DOHH2 (cell line): Measurements from ENCODE around the gene SYNE1.
"Not testable (repeated sequence)": the region's sequence is repeated elsewhere in the genome, so short reads cannot be mapped to it uniquely, and the experiment has no call there.

Experiments used
- H3F3A ChIP-seq: fragments of 200-600 bp; sonication (generic), shearing (Covaris generic); 2 replicates; pipeline ENCODE4 v1.6.0; 2016; ENCODE audit warnings: antibody characterized with exemption, mild to moderate bottlenecking; ENCODE audit not compliant: control insufficient read depth, insufficient read depth
- H3K27ac ChIP-seq: fragments of 200-600 bp; sonication (generic); 2 replicates; pipeline ENCODE4 v1.5.1; 2014; ENCODE audit warnings: low read depth, mild to moderate bottlenecking, low read length, moderate library complexity
- H3K27me3 ChIP-seq: fragments of 200-600 bp; sonication (generic); 2 replicates; pipeline ENCODE4 v1.6.1; 2014; ENCODE audit warnings: mild to moderate bottlenecking, low read length, mixed read lengths; ENCODE audit not compliant: control insufficient read depth
- H3K36me3 ChIP-seq: fragments of 200-600 bp; sonication (generic); 2 replicates; pipeline ENCODE4 v1.6.1; 2014; ENCODE audit warnings: mild to moderate bottlenecking, low read length, moderate library complexity, mixed read lengths; ENCODE audit not compliant: control insufficient read depth
- H3K4me1 ChIP-seq: fragments of 200-600 bp; sonication (generic); 2 replicates; pipeline ENCODE4 v1.6.1; 2014; ENCODE audit warnings: mild to moderate bottlenecking, low read length, mixed read lengths; ENCODE audit not compliant: control insufficient read depth
- H3K4me2 ChIP-seq: fragments of 200-600 bp; sonication (generic); 2 replicates; pipeline ENCODE4 v1.6.0; 2014; ENCODE audit warnings: mild to moderate bottlenecking, low read length, moderate library complexity
- H3K4me3 ChIP-seq: fragments of 200-600 bp; sonication (generic); 2 replicates; pipeline ENCODE4 v1.5.1; 2014; ENCODE audit warnings: mild to moderate bottlenecking, low read length, mixed read lengths
- H3K79me2 ChIP-seq: fragments of 200-600 bp; sonication (generic); 2 replicates; pipeline ENCODE4 v1.6.1; 2014; ENCODE audit warnings: mild to moderate bottlenecking, low read length, mixed read lengths; ENCODE audit not compliant: control insufficient read depth
- H3K9me2 ChIP-seq: fragments of 200-600 bp; sonication (generic); replicated peaks from 2 replicates; pipeline ENCODE4 v1.6.1; 2014; ENCODE audit warnings: mild to moderate bottlenecking, low read length, mixed read lengths; ENCODE audit not compliant: control insufficient read depth
- H3K9me3 ChIP-seq: fragments of 200-600 bp; sonication (generic); 2 replicates; pipeline ENCODE4 v1.6.1; 2014; ENCODE audit warnings: antibody characterized with exemption, low read length, mixed read lengths; ENCODE audit not compliant: control insufficient read depth, insufficient read depth
- H4K20me1 ChIP-seq: fragments of 200-600 bp; sonication (generic); 2 replicates; pipeline ENCODE4 v1.6.0; 2014; ENCODE audit warnings: low read depth, mild to moderate bottlenecking, antibody characterized with exemption, low read length, moderate library complexity; ENCODE audit not compliant: control insufficient read depth, insufficient read depth
- CTCF ChIP-seq: fragments of 200-600 bp; sonication (generic); IDR thresholded peaks from one replicate; pipeline ENCODE4 v1.5.1; 2014; ENCODE audit warnings: antibody characterized with exemption, mild to moderate bottlenecking, low read depth, low read length; ENCODE audit not compliant: poor library complexity, severe bottlenecking
- EZH2phosphoT487 ChIP-seq: fragments of 200-600 bp; sonication (generic); IDR thresholded peaks from 2 replicates; pipeline ENCODE4 v1.6.1; 2017; ENCODE audit warnings: borderline replicate concordance, mild to moderate bottlenecking, antibody characterized with exemption, low read length, moderate library complexity, mixed read lengths

SYNE1 gene

GRCh38 chr6:152496731-152497130 lies 140.4 kb downstream of the SYNE1 start:
- Histone ChIP-seq H3K4me2 (no peak overlapping the region), H3K9me2 (no peaks in the 10 kb centered on the region), H3K27me3 (no peaks in the 10 kb centered on the region), H3K27ac (no peak overlapping the region), H3F3A (no peaks in the 10 kb centered on the region), H4K20me1 (no peaks in the 10 kb centered on the region), H3K4me1 (no peaks in the 10 kb centered on the region), H3K79me2 (no peaks in the 10 kb centered on the region), H3K36me3 (no peaks in the 10 kb centered on the region), H3K4me3 (no peak overlapping the region), H3K9me3 (no peaks in the 10 kb centered on the region)
- TF ChIP-seq EZH2phosphoT487 (no peak), CTCF (no peak)

DNA sequence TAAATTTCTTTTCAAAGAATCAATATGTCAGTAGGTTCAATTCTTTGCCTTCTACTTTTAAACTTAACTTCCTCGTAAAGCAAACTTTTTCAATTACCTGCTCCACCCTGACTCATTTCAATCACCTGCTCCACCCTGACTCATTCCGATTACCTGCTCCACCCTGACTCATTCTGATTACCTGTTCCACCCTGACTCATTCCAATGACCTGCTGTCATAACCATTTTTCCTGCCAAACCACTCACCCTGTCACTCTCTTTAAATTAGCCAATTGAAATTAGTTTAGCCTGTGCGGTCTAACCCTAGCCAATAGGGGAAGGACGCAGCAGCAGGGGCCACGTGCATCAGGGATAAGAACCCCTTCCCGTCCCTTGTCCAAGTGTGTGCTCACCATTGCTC lies 141.7 kb downstream of the SYNE1 start:
- not testable (repeated sequence) for H3K4me1 ChIP-seq, H3F3A ChIP-seq, H4K20me1 ChIP-seq, H3K9me3 ChIP-seq, H3K9me2 ChIP-seq, H3K27ac ChIP-seq, H3K36me3 ChIP-seq, H3K4me3 ChIP-seq, H3K79me2 ChIP-seq, H3K27me3 ChIP-seq, H3K4me2 ChIP-seq

- not testable (repeated sequence) for H3K9me3 ChIP-seq, H3F3A ChIP-seq, H3K27me3 ChIP-seq, H4K20me1 ChIP-seq, H3K27ac ChIP-seq, H3K36me3 ChIP-seq, H3K4me3 ChIP-seq, H3K4me1 ChIP-seq, H3K9me2 ChIP-seq, H3K4me2 ChIP-seq, H3K79me2 ChIP-seq
These were observed 144.9 kb downstream of the SYNE1 start for GRCh38 chr6:152492281-152492680.

- H3K4me1 ChIP-seq, H3K9me2 ChIP-seq, H3K9me3 ChIP-seq, H3F3A ChIP-seq, H4K20me1 ChIP-seq, H3K4me3 ChIP-seq, H3K27ac ChIP-seq, H3K79me2 ChIP-seq, H3K27me3 ChIP-seq, H3K36me3 ChIP-seq, H3K4me2 ChIP-seq: not testable (repeated sequence)
These were observed 145.7 kb downstream of the SYNE1 start for GRCh38 chr6:152491501-152491900.

- not testable (repeated sequence) for H4K20me1 ChIP-seq, H3K27me3 ChIP-seq, H3F3A ChIP-seq, H3K9me2 ChIP-seq, H3K9me3 ChIP-seq, H3K4me1 ChIP-seq, H3K4me2 ChIP-seq, H3K36me3 ChIP-seq, H3K27ac ChIP-seq, H3K4me3 ChIP-seq, H3K79me2 ChIP-seq
These were observed 146.2 kb downstream of the SYNE1 start for GRCh38 chr6:152490971-152491378.
